A673 (cell line): Measurements from ENCODE around the gene IGF2R. TPM values are rescaled to one million over a fixed set of nuclear protein-coding genes. Genes with fewer than 3 reads are reported as not detected.

Source experiments
- BruUV-seq: library from RNA; stranded (reverse); fragments of 400-500 nt; replicated peaks from 2 replicates; lab custom pipeline; 2021; lab: Mats Ljungman, UMichigan
- CTCF ChIA-PET: fragments of 300-600 bp; sonication (Branson Sonifier 250); formaldehyde crosslinking; loops from one replicate; lab custom pipeline; 2022; ENCODE audit warnings: antibody characterized with exemption; lab: Charles Lee
- POLR2A ChIA-PET: fragments of 300-600 bp; sonication (Branson Sonifier 250); formaldehyde crosslinking; loops from one replicate; lab custom pipeline; 2022; ENCODE audit warnings: antibody characterized with exemption; ENCODE audit not compliant: low non-redundant PET; lab: Charles Lee
- DNase-seq: peaks from one replicate; pipeline ENCODE4 v3.0.0-alpha.2; 2015; ENCODE audit warnings: low spot score
- H3K27ac ChIP-seq: fragments of 200-600 bp; sonication (generic); 2 replicates; pipeline ENCODE4 v1.5.1; 2016; ENCODE audit warnings: mixed run types, low read depth, mild to moderate bottlenecking, mixed read lengths, antibody characterized with exemption, low read length; ENCODE audit not compliant: poor library complexity, severe bottlenecking
- H3K27me3 ChIP-seq: fragments of 200-600 bp; sonication (generic); replicated peaks from 2 replicates; pipeline ENCODE4 v1.6.1; 2017; ENCODE audit warnings: mixed run types, low read depth, mild to moderate bottlenecking, mixed read lengths, antibody characterized with exemption, low read length; ENCODE audit not compliant: insufficient read depth, poor library complexity
- H3K36me3 ChIP-seq: fragments of 200-600 bp; sonication (generic); 2 replicates; pipeline ENCODE4 v1.6.1; 2016; ENCODE audit warnings: mixed run types, mild to moderate bottlenecking, mixed read lengths, antibody characterized with exemption, low read length; ENCODE audit not compliant: insufficient read depth, poor library complexity, severe bottlenecking
- H3K4me1 ChIP-seq: fragments of 200-600 bp; sonication (generic); 2 replicates; pipeline ENCODE4 v1.6.1; 2017; ENCODE audit warnings: mixed run types, mild to moderate bottlenecking, mixed read lengths, antibody characterized with exemption, low read length; ENCODE audit not compliant: insufficient read depth, poor library complexity, severe bottlenecking
- H3K4me3 ChIP-seq: fragments of 200-600 bp; sonication (generic); 2 replicates; pipeline ENCODE4 v1.5.1; 2016; ENCODE audit warnings: low read depth, mixed run types, mild to moderate bottlenecking, mixed read lengths, low read length; ENCODE audit not compliant: poor library complexity, severe bottlenecking
- H3K9me3 ChIP-seq: fragments of 200-600 bp; sonication (generic); 2 replicates; pipeline ENCODE4 v1.6.1; 2016; ENCODE audit warnings: mixed run types, low read depth, mild to moderate bottlenecking, mixed read lengths, antibody characterized with exemption, low read length; ENCODE audit not compliant: poor library complexity, severe bottlenecking
- EZH2 ChIP-seq: fragments of 200-600 bp; sonication (generic); IDR thresholded peaks from 2 replicates; pipeline ENCODE4 v1.6.1; 2017; ENCODE audit warnings: borderline replicate concordance, low read depth, mild to moderate bottlenecking, mixed read lengths, antibody characterized with exemption, low read length; ENCODE audit not compliant: poor library complexity, severe bottlenecking
- intact Hi-C: fragments of 100-400 bp; cut with micrococcal nuclease; formaldehyde crosslinking; loops from one replicate; pipeline ENCODE4 v1.10.0; 2022; ENCODE audit not compliant: unreplicated experiment
- total RNA-seq: library from RNA; stranded (reverse); gene quantifications from 2 replicates; pipeline ENCODE4 v1.2.3, GENCODE V29; 2021
- TF ChIP-seq, protein P1 (sequence below): fragments of 300-800, 200-600 bp; sonication (generic); conservative IDR thresholded peaks from 2 replicates; pipeline ENCODE4 v1.5.1; 2017; ENCODE audit warnings: low read depth, mild to moderate bottlenecking, antibody characterized with exemption, low read length, moderate library complexity, mixed read lengths

The IGF2R gene
- total RNA-seq, 1 experiment from 2014 or later = 67.4 TPM

DNA sequence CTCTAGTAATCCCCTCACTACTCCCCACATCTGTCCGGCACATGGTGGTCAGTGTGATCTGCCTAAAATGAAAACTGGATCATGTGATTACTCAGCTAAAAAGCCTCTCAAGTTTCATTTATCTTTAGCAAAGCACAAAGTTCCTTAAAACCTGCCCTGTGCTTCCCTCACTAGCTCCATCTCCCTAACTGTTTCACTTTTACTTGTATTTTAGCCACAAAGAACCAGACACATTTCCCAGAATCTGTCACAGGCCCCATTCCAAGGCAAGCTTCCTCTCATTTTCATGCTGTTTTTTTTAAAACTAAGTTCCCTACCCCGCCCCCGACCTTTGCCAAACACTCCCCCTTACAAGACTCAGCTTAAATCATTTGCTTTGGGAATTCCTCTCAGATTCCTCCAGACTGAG is 8.9 kb upstream of the IGF2R start:
- Histone ChIP-seq H3K9me3 (no peaks in the 10 kb centered on the region), H3K4me1 (no peaks in the 10 kb centered on the region), H3K27ac (no peak overlapping the region), H3K36me3 (no peaks in the 10 kb centered on the region), H3K27me3 (peaks cover 8% of the 10 kb centered on the region), H3K4me3 (no peak overlapping the region)
- TF ChIP-seq, protein P1, sequence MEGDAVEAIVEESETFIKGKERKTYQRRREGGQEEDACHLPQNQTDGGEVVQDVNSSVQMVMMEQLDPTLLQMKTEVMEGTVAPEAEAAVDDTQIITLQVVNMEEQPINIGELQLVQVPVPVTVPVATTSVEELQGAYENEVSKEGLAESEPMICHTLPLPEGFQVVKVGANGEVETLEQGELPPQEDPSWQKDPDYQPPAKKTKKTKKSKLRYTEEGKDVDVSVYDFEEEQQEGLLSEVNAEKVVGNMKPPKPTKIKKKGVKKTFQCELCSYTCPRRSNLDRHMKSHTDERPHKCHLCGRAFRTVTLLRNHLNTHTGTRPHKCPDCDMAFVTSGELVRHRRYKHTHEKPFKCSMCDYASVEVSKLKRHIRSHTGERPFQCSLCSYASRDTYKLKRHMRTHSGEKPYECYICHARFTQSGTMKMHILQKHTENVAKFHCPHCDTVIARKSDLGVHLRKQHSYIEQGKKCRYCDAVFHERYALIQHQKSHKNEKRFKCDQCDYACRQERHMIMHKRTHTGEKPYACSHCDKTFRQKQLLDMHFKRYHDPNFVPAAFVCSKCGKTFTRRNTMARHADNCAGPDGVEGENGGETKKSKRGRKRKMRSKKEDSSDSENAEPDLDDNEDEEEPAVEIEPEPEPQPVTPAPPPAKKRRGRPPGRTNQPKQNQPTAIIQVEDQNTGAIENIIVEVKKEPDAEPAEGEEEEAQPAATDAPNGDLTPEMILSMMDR = no peak
- TF ChIP-seq EZH2 = no peak
- intact Hi-C loops = no loop called here
- ChIA-PET POLR2A (no interaction called here), CTCF (no interaction called here)
- DNase-seq = no peak
- BruUV-seq = no TSS peak

DNA sequence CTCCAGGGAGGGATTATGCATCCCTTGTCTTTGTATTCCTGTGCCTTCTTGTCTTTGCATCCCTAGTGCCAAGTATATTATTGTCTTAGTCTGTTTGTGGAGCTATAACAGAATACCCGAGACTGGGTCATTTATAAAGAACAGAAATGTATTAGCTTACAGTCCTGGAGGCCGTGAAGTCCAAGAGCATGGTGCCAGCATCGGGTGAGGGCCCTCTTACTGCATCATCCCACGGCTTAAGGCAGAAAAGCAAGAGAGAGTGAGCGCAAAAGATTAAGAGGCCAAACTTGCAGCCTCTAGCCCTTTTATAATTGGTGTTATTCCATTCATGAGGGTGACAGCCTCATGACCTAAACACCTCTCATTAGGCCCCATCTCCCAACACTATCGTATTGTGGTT is 8.4 kb upstream of the IGF2R start:
- intact Hi-C loops = no loop called here
- no TSS peak for BruUV-seq
- TF ChIP-seq EZH2 = no peak
- TF ChIP-seq, protein P1 = no peak
- POLR2A ChIA-PET = no interaction called here
- H3K4me3 ChIP-seq = no peak overlapping the region
- no peaks in the 10 kb centered on the region for H3K9me3 ChIP-seq
- H3K27me3 ChIP-seq = peaks cover 8% of the 10 kb centered on the region
- no peaks in the 10 kb centered on the region for H3K4me1 ChIP-seq
- no peak for DNase-seq
- CTCF ChIA-PET = no interaction called here
- no peak overlapping the region for H3K27ac ChIP-seq
- no peaks in the 10 kb centered on the region for H3K36me3 ChIP-seq

DNA sequence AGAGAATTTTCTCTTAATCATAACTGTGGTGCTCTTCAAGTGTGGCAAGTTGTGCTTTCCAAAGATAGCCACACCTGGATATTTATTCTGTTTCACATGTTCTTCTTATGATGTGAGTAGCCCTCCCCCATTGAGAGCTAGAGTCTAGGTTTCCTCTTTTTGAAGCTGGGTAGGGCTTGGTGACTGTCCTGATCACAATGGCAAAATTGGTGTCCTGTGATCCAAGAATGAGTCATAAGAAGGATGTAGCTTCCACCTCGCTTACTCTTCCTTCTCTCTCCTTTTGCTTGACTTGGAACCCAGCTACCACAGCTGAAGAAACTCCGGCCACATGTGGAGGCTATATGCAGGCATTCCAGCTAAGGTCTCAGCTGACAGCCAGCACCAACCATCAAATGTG is 7.4 kb upstream of the IGF2R start:
- Histone ChIP-seq H3K4me3 (no peak overlapping the region), H3K27ac (no peak overlapping the region), H3K9me3 (no peaks in the 10 kb centered on the region), H3K36me3 (no peaks in the 10 kb centered on the region), H3K4me1 (no peaks in the 10 kb centered on the region), H3K27me3 (peaks cover 8% of the 10 kb centered on the region)
- ChIA-PET POLR2A (no interaction called here), CTCF (no interaction called here)
- DNase-seq = no peak
- BruUV-seq = no TSS peak
- intact Hi-C loops = no loop called here
- TF ChIP-seq, protein P1 = no peak
- TF ChIP-seq EZH2 = no peak
